Uterus (tissue), 4 donors: ENCODE measurements around the gene GP2. TPM values are rescaled to one million over a fixed set of nuclear protein-coding genes. Genes with fewer than 3 reads are reported as not detected.
"Not testable (repeated sequence)": the region's sequence is repeated elsewhere in the genome, so short reads cannot be mapped to it uniquely, and the experiment has no call there.

Experiments used
- DNase-seq, 2 donors: peaks; one replicate each; pipeline ENCODE4 v3.0.0-alpha.2; 2019 to 2020
- H3K27ac ChIP-seq, 2 donors: fragments of 200-600 bp; sonication (generic); 1 replicate in 1 of 2; 2 replicates in 1 of 2; pipeline ENCODE4 v1.5.1; 2016 to 2018
- H3K27me3 ChIP-seq, 2 donors: fragments of 200-600 bp; sonication (generic); one replicate each; pipeline ENCODE4 v1.5.1; 2018 to 2019; ENCODE audit warnings: control low read depth in 1 of 2
- H3K36me3 ChIP-seq, 2 donors: fragments of 200-600 bp; sonication (generic); one replicate each; pipeline ENCODE4 v1.5.1; 2019; ENCODE audit warnings: control low read depth in 1 of 2
- H3K4me1 ChIP-seq, 2 donors: fragments of 200-600 bp; sonication (generic); one replicate each; pipeline ENCODE4 v1.5.1; 2018 to 2019; ENCODE audit warnings: control low read depth in 1 of 2
- H3K4me3 ChIP-seq, 2 donors: fragments of 200-600 bp; sonication (generic); 1 replicate in 1 of 2; 2 replicates in 1 of 2; pipeline ENCODE4 v1.5.1; 2018 to 2019; ENCODE audit warnings: mild to moderate bottlenecking in 1 of 2
- H3K9me3 ChIP-seq, 2 donors: fragments of 200-600 bp; sonication (generic); one replicate each; pipeline ENCODE4 v1.5.1; 2019; ENCODE audit warnings: control low read depth in 1 of 2
- POLR2A ChIP-seq, 2 donors: fragments of 450-650 bp; IDR thresholded peaks; one replicate each; pipeline ENCODE4 v1.6.1; 2016; ENCODE audit warnings: antibody characterized with exemption in 2 of 2, mild to moderate bottlenecking in 1 of 2, moderate library complexity in 1 of 2
- intact Hi-C: fragments of 100-400 bp; cut with DNase I; formaldehyde crosslinking; loops from one replicate; pipeline ENCODE4 v1.15.1; 2023; ENCODE audit warnings: low total_unique reads
- total RNA-seq, 4 donors: library from RNA; depleted of rRNA in 3 of 4; stranded (reverse); fragments of >200 nt in 3 of 4; gene quantifications; one replicate each; pipeline versions ENCODE4 v1.1.0 to v1.2.4, GENCODE V29; 2014 to 2023
- TF ChIP-seq, protein P1 (sequence below), 4 experiments: fragments of 200-600 bp in 2 of 4; fragments of 450-650 bp in 2 of 4; sonication (generic) in 2 of 4; IDR thresholded peaks; one replicate each; pipeline ENCODE4 v1.5.1; 2016 to 2019; ENCODE audit warnings: antibody characterized with exemption in 4 of 4, mild to moderate bottlenecking in 2 of 4, moderate library complexity in 1 of 4
- donor health status: DM: yes; HTN: yes; CAD: no.

Gene GP2
- total RNA-seq, 4 donors from 2014 or later = not detected

DNA sequence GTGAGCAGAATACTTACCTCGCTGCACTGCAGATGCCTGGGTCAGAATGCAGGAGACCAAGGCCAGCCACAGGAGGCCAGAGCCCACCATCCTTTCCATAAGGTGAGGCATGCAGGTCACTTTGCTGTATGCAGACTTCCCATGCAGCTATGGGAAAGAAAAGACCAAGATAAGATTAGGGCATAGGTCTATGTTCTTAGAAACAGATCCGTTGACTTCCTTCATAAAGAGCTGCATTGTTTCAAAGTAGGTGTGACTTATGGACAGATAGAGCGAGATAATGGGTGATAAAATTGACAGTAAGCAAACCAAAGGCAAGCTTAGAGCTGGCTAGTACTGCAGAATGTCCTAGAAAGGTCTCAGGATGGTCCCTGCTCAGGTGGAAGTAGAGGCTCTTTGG, 992 bp downstream of the GP2 start:
- TF ChIP-seq POLR2A (IDR thresholded peaks at IDR 0.05) = no peak
- TF ChIP-seq, protein P1, sequence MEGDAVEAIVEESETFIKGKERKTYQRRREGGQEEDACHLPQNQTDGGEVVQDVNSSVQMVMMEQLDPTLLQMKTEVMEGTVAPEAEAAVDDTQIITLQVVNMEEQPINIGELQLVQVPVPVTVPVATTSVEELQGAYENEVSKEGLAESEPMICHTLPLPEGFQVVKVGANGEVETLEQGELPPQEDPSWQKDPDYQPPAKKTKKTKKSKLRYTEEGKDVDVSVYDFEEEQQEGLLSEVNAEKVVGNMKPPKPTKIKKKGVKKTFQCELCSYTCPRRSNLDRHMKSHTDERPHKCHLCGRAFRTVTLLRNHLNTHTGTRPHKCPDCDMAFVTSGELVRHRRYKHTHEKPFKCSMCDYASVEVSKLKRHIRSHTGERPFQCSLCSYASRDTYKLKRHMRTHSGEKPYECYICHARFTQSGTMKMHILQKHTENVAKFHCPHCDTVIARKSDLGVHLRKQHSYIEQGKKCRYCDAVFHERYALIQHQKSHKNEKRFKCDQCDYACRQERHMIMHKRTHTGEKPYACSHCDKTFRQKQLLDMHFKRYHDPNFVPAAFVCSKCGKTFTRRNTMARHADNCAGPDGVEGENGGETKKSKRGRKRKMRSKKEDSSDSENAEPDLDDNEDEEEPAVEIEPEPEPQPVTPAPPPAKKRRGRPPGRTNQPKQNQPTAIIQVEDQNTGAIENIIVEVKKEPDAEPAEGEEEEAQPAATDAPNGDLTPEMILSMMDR (IDR thresholded peaks at IDR 0.05) = no peak
- intact Hi-C loops = no loop called here
- H3K36me3 ChIP-seq = no peaks in the 10 kb centered on the region
- H3K27ac ChIP-seq = no peak overlapping the region
- no peaks in the 10 kb centered on the region for H3K4me1 ChIP-seq
- H3K27me3 ChIP-seq = no peaks in the 10 kb centered on the region
- no peak for DNase-seq
- H3K9me3 ChIP-seq = no peaks in the 10 kb centered on the region
- no peak overlapping the region for H3K4me3 ChIP-seq

DNA sequence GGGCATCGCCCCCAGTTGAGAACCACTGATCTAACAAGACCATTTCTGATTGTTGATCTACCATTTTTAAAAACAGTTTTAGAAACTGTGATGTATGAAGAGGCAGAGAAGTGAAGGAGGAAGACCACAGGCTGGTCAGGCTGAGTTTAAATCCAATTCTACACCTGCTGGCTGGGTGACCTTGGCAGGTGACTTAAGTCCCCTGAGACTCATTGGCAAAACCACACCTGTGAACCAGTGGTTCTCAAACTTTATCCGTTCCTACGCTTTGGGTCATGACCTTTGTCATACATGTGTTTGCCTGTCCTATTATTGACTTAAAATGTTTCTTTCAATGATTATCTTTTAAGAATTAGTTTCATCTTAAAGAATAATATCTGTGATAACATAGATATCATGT, 2.3 kb downstream of the GP2 start:
- no peaks in the 10 kb centered on the region for H3K27me3 ChIP-seq
- H3K36me3 ChIP-seq = no peaks in the 10 kb centered on the region
- no peak overlapping the region for H3K4me3 ChIP-seq
- no peak overlapping the region for H3K27ac ChIP-seq
- TF ChIP-seq, protein P1 (IDR thresholded peaks at IDR 0.05) = no peak
- no peak for TF ChIP-seq POLR2A (IDR thresholded peaks at IDR 0.05)
- no peaks in the 10 kb centered on the region for H3K4me1 ChIP-seq
- intact Hi-C loops = no loop called here
- no peak for DNase-seq
- H3K9me3 ChIP-seq = no peaks in the 10 kb centered on the region

DNA sequence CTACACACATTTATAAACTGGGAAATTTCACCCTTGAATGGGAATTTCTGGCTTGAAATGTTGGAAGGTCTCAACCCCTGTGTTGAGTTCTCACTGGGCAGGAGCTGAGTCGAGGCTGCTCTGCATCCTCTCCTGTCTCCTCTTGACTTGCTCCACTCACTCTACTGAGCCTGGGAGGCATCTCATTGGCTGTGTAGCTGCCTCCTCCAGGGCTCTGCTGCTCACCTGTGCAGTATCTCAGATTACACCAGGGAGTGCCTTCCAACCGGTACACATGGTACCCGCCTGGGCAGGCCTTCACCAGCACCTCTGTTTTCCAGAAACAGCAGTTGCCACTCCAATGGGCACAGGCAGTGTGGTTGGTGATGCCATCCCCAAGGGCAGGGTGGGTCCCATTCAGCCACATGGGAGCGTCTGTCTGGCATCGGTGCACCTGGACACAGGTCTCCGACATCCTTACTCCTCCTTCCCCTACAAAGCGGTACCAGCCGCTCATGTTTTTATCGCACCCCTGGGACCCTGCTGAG, 3.7 kb downstream of the GP2 start:
- Histone ChIP-seq H3K4me3 (no peak overlapping the region), H3K27me3 (no peaks in the 10 kb centered on the region), H3K27ac (no peak overlapping the region), H3K4me1 (no peaks in the 10 kb centered on the region), H3K9me3 (no peaks in the 10 kb centered on the region), H3K36me3 (no peaks in the 10 kb centered on the region)
- TF ChIP-seq POLR2A (IDR thresholded peaks at IDR 0.05) = no peak
- TF ChIP-seq, protein P1 (IDR thresholded peaks at IDR 0.05) = no peak
- intact Hi-C loops = no loop called here
- DNase-seq = no peak

DNA sequence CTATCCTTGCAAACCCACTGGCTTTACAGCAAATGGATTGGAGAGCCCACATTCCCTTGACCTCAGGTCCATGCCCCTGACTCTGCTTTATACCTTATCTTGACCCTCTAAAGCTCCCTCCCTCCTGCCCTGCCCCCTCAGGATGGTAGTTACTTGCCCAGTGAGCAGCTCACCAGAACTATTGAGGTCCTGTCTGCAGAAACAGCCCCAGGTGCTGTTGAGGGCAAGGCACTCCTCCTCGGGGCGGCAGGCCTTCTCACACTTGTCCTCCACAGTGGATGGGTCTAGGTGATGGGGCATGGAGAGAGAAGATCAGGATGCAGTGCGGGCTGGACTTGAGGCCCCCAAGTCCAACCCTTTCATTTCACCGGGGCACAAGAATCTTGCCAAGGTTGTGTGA, 4.6 kb downstream of the GP2 start:
- intact Hi-C loops = no loop called here
- no peak for TF ChIP-seq POLR2A (IDR thresholded peaks at IDR 0.05)
- TF ChIP-seq, protein P1 (IDR thresholded peaks at IDR 0.05) = no peak

DNA sequence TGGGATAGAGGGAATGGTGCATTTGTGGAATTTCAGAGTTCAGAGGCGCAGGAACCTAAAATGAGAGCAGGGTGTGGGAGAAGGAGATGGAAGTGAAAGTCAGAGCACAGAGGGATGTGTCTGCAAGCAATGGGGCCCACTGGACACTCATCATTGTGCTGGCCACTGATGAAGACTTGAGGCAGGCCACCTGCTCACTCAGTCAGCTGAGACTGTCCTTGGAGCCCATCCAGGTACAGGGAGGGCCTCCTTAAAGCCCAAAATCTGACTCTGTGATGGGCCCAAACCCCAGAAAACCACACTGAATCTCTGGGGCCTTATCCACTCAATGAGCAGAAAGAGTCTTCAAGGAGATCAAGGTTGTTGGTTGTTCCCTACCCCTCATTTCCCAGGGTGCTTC, 5.6 kb downstream of the GP2 start:
- DNase-seq = no peak
- H3K36me3 ChIP-seq = no peaks in the 10 kb centered on the region
- no peak overlapping the region for H3K27ac ChIP-seq
- intact Hi-C loops = no loop called here
- TF ChIP-seq, protein P1 (IDR thresholded peaks at IDR 0.05) = no peak
- no peak for TF ChIP-seq POLR2A (IDR thresholded peaks at IDR 0.05)
- H3K27me3 ChIP-seq = no peaks in the 10 kb centered on the region
- no peak overlapping the region for H3K4me3 ChIP-seq
- H3K9me3 ChIP-seq = no peaks in the 10 kb centered on the region
- H3K4me1 ChIP-seq = no peaks in the 10 kb centered on the region

More for the DNA sequence above, 4.6 kb downstream of the GP2 start:
- Histone ChIP-seq H3K27me3 (no peaks in the 10 kb centered on the region), H3K4me3 (no peak overlapping the region), H3K36me3 (no peaks in the 10 kb centered on the region), H3K4me1 (no peaks in the 10 kb centered on the region), H3K9me3 (no peaks in the 10 kb centered on the region), H3K27ac (no peak overlapping the region)
- DNase-seq = no peak

DNA sequence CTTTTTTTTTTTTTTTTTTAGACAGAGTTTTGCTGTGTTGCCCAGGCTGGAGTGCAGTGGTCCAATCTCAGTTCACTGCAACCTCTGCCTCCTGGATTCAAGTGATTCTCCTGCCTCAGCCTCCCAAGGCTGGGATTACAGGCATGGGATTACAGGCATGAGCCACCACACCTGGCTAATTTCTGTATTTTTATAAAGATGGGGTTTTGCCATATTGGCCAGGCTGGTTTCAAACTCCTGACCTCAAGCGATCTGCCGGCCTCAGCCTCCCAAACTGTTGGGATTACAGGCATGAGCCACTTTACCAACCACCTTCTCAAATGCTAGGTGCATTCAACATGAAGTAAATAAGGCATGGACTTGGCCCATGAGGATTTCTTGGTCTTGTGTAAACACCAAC, 6.3 kb downstream of the GP2 start:
- H3K36me3 ChIP-seq, intact Hi-C loops, H3K27me3 ChIP-seq, H3K27ac ChIP-seq, H3K4me1 ChIP-seq, H3K9me3 ChIP-seq, H3K4me3 ChIP-seq, DNase-seq: not testable (repeated sequence)
